Peyer's patch (tissue), 4 donors: ENCODE results near the gene HTT. TPM values are rescaled to one million over a fixed set of nuclear protein-coding genes. Genes with fewer than 3 reads are reported as not detected.

Experiments
- DNase-seq, 3 donors: peaks; one replicate each; pipeline ENCODE4 v3.0.0-alpha.2; 2017 to 2019
- H3K27ac ChIP-seq, 4 donors: fragments of 200-600 bp; sonication (generic); one replicate each; pipeline ENCODE4 v1.5.1; 2016 to 2019
- H3K27me3 ChIP-seq, 2 donors: fragments of 200-600 bp; sonication (generic); one replicate each; pipeline ENCODE4 v1.5.1; 2019
- H3K36me3 ChIP-seq, 3 donors: fragments of 200-600 bp; sonication (generic); one replicate each; pipeline ENCODE4 v1.5.1; 2016 to 2019
- H3K4me1 ChIP-seq, 4 donors: fragments of 200-600 bp; sonication (generic); one replicate each; pipeline ENCODE4 v1.5.1; 2016 to 2019
- H3K4me3 ChIP-seq, 4 donors: fragments of 200-600 bp; sonication (generic); 1 replicate in 3 of 4; 2 replicates in 1 of 4; pipeline ENCODE4 v1.5.1; 2016 to 2019; ENCODE audit warnings: mild to moderate bottlenecking in 1 of 4
- H3K9me3 ChIP-seq, 4 donors: fragments of 200-600 bp; sonication (generic); one replicate each; pipeline ENCODE4 v1.5.1; 2016 to 2019; ENCODE audit warnings: mild to moderate bottlenecking in 1 of 4
- CTCF ChIP-seq, 6 experiments: fragments of 450-650 bp in 4 of 6; fragments of 200-600 bp in 2 of 6; sonication (generic) in 1 of 6; IDR thresholded peaks; one replicate each; pipeline ENCODE4 v1.5.1; 2017 to 2019; ENCODE audit warnings: antibody characterized with exemption in 6 of 6, mild to moderate bottlenecking in 3 of 6, moderate library complexity in 1 of 6
- POLR2A ChIP-seq, 2 donors: fragments of 450-650 bp; IDR thresholded peaks; one replicate each; pipeline ENCODE4 v1.5.1; 2017; ENCODE audit warnings: antibody characterized with exemption in 2 of 2, mild to moderate bottlenecking in 2 of 2, moderate library complexity in 2 of 2
- total RNA-seq, 4 donors: library from RNA; depleted of rRNA; stranded (reverse); fragments of >200 nt; gene quantifications; one replicate each; pipeline ENCODE4 v1.1.0, GENCODE V29; 2016

Gene HTT
- total RNA-seq, 4 donors from 2014 or later, result 62.3 to 133 (median 113) TPM

GRCh38 chr4:3201718-3202702 is 127.5 kb downstream of the HTT start:
- peak in 2 of 3 donors; percentile 81 to 83 for DNase-seq
- Histone ChIP-seq H3K4me3 (no peak overlapping the region), H3K9me3 (no peaks in the 10 kb centered on the region), H3K27ac (peak overlapping the region in 3 of 4 donors; percentile 21 to 72 (median 38)), H3K36me3 (peaks cover 0 to 42% (median 0%) of the 10 kb centered on the region in 3 donors), H3K4me1 (peaks cover 0 to 10% (median 7%) of the 10 kb centered on the region in 4 donors), H3K27me3 (no peaks in the 10 kb centered on the region)
- TF ChIP-seq CTCF (IDR thresholded peaks at IDR 0.05) (no peak), POLR2A (IDR thresholded peaks at IDR 0.05) (no peak)

GRCh38 chr4:3202836-3203820 is 128.6 kb downstream of the HTT start:
- no peak for TF ChIP-seq POLR2A (IDR thresholded peaks at IDR 0.05)
- no peak for TF ChIP-seq CTCF (IDR thresholded peaks at IDR 0.05)
- Histone ChIP-seq H3K4me1 (peaks cover 0 to 10% (median 7%) of the 10 kb centered on the region in 4 donors), H3K36me3 (peaks cover 0 to 44% (median 0%) of the 10 kb centered on the region in 3 donors), H3K27me3 (no peaks in the 10 kb centered on the region), H3K27ac (peak overlapping the region; percentile 21 to 72 (median 38)), H3K4me3 (no peak overlapping the region), H3K9me3 (no peaks in the 10 kb centered on the region)
- no peak for DNase-seq

- no peak overlapping the region for H3K4me3 ChIP-seq
Measured at GRCh38 chr4:3203971-3204431, 129.5 kb downstream of the HTT start.

GRCh38 chr4:3205995-3206394 is 131.5 kb downstream of the HTT start:
- peaks cover 0 to 10% (median 7%) of the 10 kb centered on the region in 4 donors for H3K4me1 ChIP-seq
- H3K9me3 ChIP-seq, result no peaks in the 10 kb centered on the region
- no peak overlapping the region for H3K4me3 ChIP-seq
- DNase-seq, result peak in 1 of 3 donors; percentile 17
- no peak overlapping the region for H3K27ac ChIP-seq
- peaks cover 0 to 45% (median 0%) of the 10 kb centered on the region in 3 donors for H3K36me3 ChIP-seq
- no peak for TF ChIP-seq CTCF (IDR thresholded peaks at IDR 0.05)
- TF ChIP-seq POLR2A (IDR thresholded peaks at IDR 0.05), result no peak
- no peaks in the 10 kb centered on the region for H3K27me3 ChIP-seq

More at GRCh38 chr4:3203971-3204431, 129.5 kb downstream of the HTT start:
- Histone ChIP-seq H3K27ac (peak overlapping the region; percentile 2 to 72 (median 30)), H3K36me3 (peaks cover 0 to 44% (median 0%) of the 10 kb centered on the region in 3 donors), H3K4me1 (peaks cover 0 to 10% (median 7%) of the 10 kb centered on the region in 4 donors), H3K9me3 (no peaks in the 10 kb centered on the region), H3K27me3 (no peaks in the 10 kb centered on the region)
- peak in 1 of 3 donors; percentile 56 for DNase-seq
- no peak for TF ChIP-seq CTCF (IDR thresholded peaks at IDR 0.05)
- no peak for TF ChIP-seq POLR2A (IDR thresholded peaks at IDR 0.05)
